Measurements from ENCODE around the gene OSTC.

DNA sequence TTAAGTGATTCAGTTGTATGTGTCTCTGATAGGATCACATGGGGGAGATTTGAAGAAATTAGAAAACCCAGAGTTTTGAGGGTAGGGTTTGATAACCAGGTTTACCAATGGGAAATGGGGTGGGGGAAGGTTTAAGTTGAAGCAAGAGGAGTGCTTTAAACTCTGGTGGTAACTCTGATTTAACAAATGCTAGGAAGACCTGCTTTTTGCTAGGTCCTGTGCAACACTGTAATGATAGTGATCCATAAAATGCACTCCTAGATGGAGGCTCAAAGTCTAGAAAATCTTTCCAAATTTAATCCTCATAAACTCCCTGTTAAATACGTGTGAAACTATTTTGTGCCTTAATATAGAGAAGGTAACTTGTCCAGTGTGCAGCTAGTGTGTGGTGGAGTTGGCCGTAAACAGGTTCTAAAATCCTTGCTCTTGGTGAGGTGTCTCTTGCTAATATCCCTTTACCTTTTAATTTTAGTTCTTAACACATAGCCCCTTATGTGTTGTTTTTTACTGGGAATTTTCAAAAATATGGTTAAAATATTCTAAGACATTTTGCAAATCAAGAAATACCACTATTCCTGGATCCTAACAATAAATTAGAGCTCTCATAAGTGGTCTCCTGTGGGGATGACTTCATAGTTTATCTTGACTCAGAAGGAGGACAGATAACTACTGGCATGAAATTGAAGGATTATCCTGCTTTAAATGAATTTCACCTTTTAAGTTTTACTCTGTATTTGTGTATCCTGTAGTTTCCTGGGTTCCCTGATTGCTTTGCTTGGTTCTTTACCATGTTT, 25.9 kb upstream of the OSTC start:
- TF ChIP-seq, protein P1, sequence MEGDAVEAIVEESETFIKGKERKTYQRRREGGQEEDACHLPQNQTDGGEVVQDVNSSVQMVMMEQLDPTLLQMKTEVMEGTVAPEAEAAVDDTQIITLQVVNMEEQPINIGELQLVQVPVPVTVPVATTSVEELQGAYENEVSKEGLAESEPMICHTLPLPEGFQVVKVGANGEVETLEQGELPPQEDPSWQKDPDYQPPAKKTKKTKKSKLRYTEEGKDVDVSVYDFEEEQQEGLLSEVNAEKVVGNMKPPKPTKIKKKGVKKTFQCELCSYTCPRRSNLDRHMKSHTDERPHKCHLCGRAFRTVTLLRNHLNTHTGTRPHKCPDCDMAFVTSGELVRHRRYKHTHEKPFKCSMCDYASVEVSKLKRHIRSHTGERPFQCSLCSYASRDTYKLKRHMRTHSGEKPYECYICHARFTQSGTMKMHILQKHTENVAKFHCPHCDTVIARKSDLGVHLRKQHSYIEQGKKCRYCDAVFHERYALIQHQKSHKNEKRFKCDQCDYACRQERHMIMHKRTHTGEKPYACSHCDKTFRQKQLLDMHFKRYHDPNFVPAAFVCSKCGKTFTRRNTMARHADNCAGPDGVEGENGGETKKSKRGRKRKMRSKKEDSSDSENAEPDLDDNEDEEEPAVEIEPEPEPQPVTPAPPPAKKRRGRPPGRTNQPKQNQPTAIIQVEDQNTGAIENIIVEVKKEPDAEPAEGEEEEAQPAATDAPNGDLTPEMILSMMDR (IDR thresholded peaks at IDR 0.05; ENCODE audit: low read length) = no peak
- TF ChIP-seq EZH2 (IDR thresholded peaks at IDR 0.05; ENCODE audit: borderline replicate concordance, low read length) = no peak

Measured in OCI-LY1 (cell line).